ENCODE results near the gene EFEMP2.

EFEMP2 gene

GRCh38 chr11:65865550-65866172 is 6.9 kb downstream of the EFEMP2 start:
- no peak for DNase-seq

GRCh38 chr11:65864706-65865471 is 7.7 kb downstream of the EFEMP2 start:
- no peak for DNase-seq

- no peak for DNase-seq
Measured at GRCh38 chr11:65863889-65864705, 8.5 kb downstream of the EFEMP2 start.

GRCh38 chr11:65862941-65863888 is 9.4 kb downstream of the EFEMP2 start:
- no peak for DNase-seq

GRCh38 chr11:65862191-65862735 is 10.3 kb downstream of the EFEMP2 start:
- DNase-seq: no peak

GRCh38 chr11:65861533-65862183 is 10.9 kb downstream of the EFEMP2 start:
- no peak for DNase-seq

- peak; percentile 67 for DNase-seq
Measured at GRCh38 chr11:65861165-65861505, 11.5 kb downstream of the EFEMP2 start.

GRCh38 chr11:65860278-65861164 is 12.1 kb downstream of the EFEMP2 start, which contains the start of gene MUS81:
TSS of gene MUS81 (plus strand) at chr11:65860433. CDS start at chr11:65860754, 321 bp downstream.
- DNase-seq: peak; percentile 100

GRCh38 chr11:65859812-65860277 is 12.8 kb downstream of the EFEMP2 start:
- no peak for DNase-seq

- DNase-seq: peak; percentile 100
Measured at GRCh38 chr11:65859095-65859811, 13.3 kb downstream of the EFEMP2 start.

- DNase-seq: no peak
Measured at GRCh38 chr11:65858681-65859087, 13.9 kb downstream of the EFEMP2 start.

- peak; percentile 99 for DNase-seq
Measured at GRCh38 chr11:65857853-65858680, 14.5 kb downstream of the EFEMP2 start, which contains the start of gene CFL1. TSS of gene CFL1 (minus strand) at chr11:65858180. CDS start at chr11:65858099, 81 bp downstream.

GRCh38 chr11:65857500-65857852 is 15.1 kb downstream of the EFEMP2 start:
- DNase-seq: no peak

- peak; percentile 77 for DNase-seq
Measured at GRCh38 chr11:65856689-65857499, 15.7 kb downstream of the EFEMP2 start.

- DNase-seq: no peak
Measured at GRCh38 chr11:65855927-65856363, 16.7 kb downstream of the EFEMP2 start.

- no peak for DNase-seq
Measured at GRCh38 chr11:65854852-65855837, 17.5 kb downstream of the EFEMP2 start.

Data from NCI-H69 (cell line).